ENCODE results near the gene BCL2L2.

Gene BCL2L2

DNA sequence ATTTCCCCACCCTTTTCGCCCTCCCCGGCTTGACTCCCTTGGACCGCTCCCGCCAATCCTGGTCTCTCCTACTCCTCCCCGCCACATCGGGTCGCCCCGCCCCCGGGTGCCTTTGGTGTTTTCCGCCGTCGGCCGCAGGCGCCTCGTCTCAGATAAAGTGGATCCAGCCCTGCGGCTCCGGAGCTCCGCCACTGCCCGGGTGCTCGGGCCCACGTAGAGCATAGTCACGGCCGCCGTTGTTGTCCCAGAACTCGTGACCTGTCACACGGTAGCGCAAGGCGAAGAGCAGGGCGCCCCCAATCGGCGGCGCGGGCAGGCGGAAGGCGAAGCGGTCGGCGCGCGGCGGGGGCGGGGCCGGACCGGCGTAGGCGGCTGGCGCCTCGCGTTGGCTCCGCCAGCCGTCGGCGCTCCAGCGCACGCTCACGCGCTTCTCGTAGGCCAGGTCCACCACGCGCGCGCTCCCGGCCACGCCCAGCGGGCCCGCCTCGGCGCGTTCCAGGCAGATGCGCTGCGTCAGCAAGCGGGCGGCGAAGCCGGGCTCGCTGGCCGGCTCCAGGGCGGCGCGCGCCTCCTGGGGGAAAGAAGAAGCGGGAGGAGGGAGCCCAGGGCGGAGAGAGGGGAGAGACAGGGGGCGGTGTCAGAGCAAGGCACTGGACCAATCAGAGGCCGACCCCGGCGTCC is 5.2 kb upstream of the BCL2L2 start (continued):
- TF ChIP-seq, protein P1, sequence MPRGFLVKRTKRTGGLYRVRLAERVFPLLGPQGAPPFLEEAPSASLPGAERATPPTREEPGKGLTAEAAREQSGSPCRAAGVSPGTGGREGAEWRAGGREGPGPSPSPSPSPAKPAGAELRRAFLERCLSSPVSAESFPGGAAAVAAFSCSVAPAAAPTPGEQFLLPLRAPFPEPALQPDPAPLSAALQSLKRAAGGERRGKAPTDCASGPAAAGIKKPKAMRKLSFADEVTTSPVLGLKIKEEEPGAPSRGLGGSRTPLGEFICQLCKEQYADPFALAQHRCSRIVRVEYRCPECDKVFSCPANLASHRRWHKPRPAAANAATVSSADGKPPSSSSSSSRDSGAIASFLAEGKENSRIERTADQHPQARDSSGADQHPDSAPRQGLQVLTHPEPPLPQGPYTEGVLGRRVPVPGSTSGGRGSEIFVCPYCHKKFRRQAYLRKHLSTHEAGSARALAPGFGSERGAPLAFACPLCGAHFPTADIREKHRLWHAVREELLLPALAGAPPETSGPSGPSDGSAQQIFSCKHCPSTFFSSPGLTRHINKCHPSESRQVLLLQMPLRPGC (tag by site-specific recombination; IDR thresholded peaks at IDR 0.05), result 0 out of 2 replicates have a peak, but pooled peaks have one; percentile 37
- no peak for TF ChIP-seq ZNF791 (tag by site-specific recombination; IDR thresholded peaks at IDR 0.05)
- TF ChIP-seq ZNF660 (tag by site-specific recombination; IDR thresholded peaks at IDR 0.05), result 0 out of 2 replicates have a peak, but pooled peaks have one; percentile 87
- TF ChIP-seq ZBTB1 (tag by site-specific recombination; IDR thresholded peaks at IDR 0.05), result no peak
- TF ChIP-seq, protein P2, sequence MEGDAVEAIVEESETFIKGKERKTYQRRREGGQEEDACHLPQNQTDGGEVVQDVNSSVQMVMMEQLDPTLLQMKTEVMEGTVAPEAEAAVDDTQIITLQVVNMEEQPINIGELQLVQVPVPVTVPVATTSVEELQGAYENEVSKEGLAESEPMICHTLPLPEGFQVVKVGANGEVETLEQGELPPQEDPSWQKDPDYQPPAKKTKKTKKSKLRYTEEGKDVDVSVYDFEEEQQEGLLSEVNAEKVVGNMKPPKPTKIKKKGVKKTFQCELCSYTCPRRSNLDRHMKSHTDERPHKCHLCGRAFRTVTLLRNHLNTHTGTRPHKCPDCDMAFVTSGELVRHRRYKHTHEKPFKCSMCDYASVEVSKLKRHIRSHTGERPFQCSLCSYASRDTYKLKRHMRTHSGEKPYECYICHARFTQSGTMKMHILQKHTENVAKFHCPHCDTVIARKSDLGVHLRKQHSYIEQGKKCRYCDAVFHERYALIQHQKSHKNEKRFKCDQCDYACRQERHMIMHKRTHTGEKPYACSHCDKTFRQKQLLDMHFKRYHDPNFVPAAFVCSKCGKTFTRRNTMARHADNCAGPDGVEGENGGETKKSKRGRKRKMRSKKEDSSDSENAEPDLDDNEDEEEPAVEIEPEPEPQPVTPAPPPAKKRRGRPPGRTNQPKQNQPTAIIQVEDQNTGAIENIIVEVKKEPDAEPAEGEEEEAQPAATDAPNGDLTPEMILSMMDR (tag by site-specific recombination; IDR thresholded peaks at IDR 0.05), result peak; percentile 61; the same call in 1 of the 2 replicates
- TF ChIP-seq, protein P3, sequence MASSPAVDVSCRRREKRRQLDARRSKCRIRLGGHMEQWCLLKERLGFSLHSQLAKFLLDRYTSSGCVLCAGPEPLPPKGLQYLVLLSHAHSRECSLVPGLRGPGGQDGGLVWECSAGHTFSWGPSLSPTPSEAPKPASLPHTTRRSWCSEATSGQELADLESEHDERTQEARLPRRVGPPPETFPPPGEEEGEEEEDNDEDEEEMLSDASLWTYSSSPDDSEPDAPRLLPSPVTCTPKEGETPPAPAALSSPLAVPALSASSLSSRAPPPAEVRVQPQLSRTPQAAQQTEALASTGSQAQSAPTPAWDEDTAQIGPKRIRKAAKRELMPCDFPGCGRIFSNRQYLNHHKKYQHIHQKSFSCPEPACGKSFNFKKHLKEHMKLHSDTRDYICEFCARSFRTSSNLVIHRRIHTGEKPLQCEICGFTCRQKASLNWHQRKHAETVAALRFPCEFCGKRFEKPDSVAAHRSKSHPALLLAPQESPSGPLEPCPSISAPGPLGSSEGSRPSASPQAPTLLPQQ (tag by site-specific recombination; IDR thresholded peaks at IDR 0.05), result peak; percentile 75
- TF ChIP-seq, protein P4, sequence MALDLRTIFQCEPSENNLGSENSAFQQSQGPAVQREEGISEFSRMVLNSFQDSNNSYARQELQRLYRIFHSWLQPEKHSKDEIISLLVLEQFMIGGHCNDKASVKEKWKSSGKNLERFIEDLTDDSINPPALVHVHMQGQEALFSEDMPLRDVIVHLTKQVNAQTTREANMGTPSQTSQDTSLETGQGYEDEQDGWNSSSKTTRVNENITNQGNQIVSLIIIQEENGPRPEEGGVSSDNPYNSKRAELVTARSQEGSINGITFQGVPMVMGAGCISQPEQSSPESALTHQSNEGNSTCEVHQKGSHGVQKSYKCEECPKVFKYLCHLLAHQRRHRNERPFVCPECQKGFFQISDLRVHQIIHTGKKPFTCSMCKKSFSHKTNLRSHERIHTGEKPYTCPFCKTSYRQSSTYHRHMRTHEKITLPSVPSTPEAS (tag by site-specific recombination; IDR thresholded peaks at IDR 0.05), result no peak
- peak; percentile 59 for TF ChIP-seq ZEB2 (tag by site-specific recombination; IDR thresholded peaks at IDR 0.05)
- no peak for TF ChIP-seq ZNF777 (tag by site-specific recombination; IDR thresholded peaks at IDR 0.05; ENCODE audit: borderline replicate concordance)
- no peak for TF ChIP-seq ZNF624 (tag by site-specific recombination; IDR thresholded peaks at IDR 0.05)
- TF ChIP-seq FEZF1 (tag by site-specific recombination; IDR thresholded peaks at IDR 0.05), result no peak
- peak; percentile 48 for TF ChIP-seq KLF8 (tag by site-specific recombination; IDR thresholded peaks at IDR 0.05)
- TF ChIP-seq, protein P5, sequence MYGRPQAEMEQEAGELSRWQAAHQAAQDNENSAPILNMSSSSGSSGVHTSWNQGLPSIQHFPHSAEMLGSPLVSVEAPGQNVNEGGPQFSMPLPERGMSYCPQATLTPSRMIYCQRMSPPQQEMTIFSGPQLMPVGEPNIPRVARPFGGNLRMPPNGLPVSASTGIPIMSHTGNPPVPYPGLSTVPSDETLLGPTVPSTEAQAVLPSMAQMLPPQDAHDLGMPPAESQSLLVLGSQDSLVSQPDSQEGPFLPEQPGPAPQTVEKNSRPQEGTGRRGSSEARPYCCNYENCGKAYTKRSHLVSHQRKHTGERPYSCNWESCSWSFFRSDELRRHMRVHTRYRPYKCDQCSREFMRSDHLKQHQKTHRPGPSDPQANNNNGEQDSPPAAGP (tag by site-specific recombination; IDR thresholded peaks at IDR 0.05), result peak; percentile 59
- TF ChIP-seq, protein P6, sequence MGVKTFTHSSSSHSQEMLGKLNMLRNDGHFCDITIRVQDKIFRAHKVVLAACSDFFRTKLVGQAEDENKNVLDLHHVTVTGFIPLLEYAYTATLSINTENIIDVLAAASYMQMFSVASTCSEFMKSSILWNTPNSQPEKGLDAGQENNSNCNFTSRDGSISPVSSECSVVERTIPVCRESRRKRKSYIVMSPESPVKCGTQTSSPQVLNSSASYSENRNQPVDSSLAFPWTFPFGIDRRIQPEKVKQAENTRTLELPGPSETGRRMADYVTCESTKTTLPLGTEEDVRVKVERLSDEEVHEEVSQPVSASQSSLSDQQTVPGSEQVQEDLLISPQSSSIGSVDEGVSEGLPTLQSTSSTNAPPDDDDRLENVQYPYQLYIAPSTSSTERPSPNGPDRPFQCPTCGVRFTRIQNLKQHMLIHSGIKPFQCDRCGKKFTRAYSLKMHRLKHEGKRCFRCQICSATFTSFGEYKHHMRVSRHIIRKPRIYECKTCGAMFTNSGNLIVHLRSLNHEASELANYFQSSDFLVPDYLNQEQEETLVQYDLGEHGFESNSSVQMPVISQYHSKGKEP (tag by site-specific recombination; IDR thresholded peaks at IDR 0.05), result peak; percentile 29; the same call in 1 of the 2 replicates
- TF ChIP-seq, protein P7, sequence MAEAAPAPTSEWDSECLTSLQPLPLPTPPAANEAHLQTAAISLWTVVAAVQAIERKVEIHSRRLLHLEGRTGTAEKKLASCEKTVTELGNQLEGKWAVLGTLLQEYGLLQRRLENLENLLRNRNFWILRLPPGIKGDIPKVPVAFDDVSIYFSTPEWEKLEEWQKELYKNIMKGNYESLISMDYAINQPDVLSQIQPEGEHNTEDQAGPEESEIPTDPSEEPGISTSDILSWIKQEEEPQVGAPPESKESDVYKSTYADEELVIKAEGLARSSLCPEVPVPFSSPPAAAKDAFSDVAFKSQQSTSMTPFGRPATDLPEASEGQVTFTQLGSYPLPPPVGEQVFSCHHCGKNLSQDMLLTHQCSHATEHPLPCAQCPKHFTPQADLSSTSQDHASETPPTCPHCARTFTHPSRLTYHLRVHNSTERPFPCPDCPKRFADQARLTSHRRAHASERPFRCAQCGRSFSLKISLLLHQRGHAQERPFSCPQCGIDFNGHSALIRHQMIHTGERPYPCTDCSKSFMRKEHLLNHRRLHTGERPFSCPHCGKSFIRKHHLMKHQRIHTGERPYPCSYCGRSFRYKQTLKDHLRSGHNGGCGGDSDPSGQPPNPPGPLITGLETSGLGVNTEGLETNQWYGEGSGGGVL (tag by site-specific recombination; IDR thresholded peaks at IDR 0.05), result 0 out of 2 replicates have a peak, but pooled peaks have one; percentile 28
- TF ChIP-seq ZNF184 (tag by site-specific recombination; IDR thresholded peaks at IDR 0.05), result peak; percentile 11; the same call in 1 of the 2 replicates
- TF ChIP-seq, protein P8, sequence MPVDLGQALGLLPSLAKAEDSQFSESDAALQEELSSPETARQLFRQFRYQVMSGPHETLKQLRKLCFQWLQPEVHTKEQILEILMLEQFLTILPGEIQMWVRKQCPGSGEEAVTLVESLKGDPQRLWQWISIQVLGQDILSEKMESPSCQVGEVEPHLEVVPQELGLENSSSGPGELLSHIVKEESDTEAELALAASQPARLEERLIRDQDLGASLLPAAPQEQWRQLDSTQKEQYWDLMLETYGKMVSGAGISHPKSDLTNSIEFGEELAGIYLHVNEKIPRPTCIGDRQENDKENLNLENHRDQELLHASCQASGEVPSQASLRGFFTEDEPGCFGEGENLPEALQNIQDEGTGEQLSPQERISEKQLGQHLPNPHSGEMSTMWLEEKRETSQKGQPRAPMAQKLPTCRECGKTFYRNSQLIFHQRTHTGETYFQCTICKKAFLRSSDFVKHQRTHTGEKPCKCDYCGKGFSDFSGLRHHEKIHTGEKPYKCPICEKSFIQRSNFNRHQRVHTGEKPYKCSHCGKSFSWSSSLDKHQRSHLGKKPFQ (tag by site-specific recombination; IDR thresholded peaks at IDR 0.05), result no peak
- TF ChIP-seq, protein P9, sequence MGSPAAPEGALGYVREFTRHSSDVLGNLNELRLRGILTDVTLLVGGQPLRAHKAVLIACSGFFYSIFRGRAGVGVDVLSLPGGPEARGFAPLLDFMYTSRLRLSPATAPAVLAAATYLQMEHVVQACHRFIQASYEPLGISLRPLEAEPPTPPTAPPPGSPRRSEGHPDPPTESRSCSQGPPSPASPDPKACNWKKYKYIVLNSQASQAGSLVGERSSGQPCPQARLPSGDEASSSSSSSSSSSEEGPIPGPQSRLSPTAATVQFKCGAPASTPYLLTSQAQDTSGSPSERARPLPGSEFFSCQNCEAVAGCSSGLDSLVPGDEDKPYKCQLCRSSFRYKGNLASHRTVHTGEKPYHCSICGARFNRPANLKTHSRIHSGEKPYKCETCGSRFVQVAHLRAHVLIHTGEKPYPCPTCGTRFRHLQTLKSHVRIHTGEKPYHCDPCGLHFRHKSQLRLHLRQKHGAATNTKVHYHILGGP (tag by site-specific recombination; IDR thresholded peaks at IDR 0.05), result no peak
- peak; percentile 46; the same call in 1 of the 2 replicates for TF ChIP-seq KLF9 (tag by site-specific recombination; IDR thresholded peaks at IDR 0.05; ENCODE audit: low read depth)
- TF ChIP-seq, protein P10, sequence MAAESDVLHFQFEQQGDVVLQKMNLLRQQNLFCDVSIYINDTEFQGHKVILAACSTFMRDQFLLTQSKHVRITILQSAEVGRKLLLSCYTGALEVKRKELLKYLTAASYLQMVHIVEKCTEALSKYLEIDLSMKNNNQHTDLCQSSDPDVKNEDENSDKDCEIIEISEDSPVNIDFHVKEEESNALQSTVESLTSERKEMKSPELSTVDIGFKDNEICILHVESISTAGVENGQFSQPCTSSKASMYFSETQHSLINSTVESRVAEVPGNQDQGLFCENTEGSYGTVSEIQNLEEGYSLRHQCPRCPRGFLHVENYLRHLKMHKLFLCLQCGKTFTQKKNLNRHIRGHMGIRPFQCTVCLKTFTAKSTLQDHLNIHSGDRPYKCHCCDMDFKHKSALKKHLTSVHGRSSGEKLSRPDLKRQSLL (tag by site-specific recombination; IDR thresholded peaks at IDR 0.05), result peak; percentile 62; the same call in 1 of the 2 replicates
- TF ChIP-seq ZNF501 (tag by site-specific recombination; IDR thresholded peaks at IDR 0.05), result no peak
- TF ChIP-seq ZNF629 (tag by site-specific recombination; IDR thresholded peaks at IDR 0.05), result peak; percentile 58; the same call in 1 of the 2 replicates
- TF ChIP-seq ZNF48 (tag by site-specific recombination; IDR thresholded peaks at IDR 0.05), result no peak

All from HEK293 (cell line).